SK-N-SH (cell line): Measurements from ENCODE around the gene STIM1. TPM values are rescaled to one million over a fixed set of nuclear protein-coding genes. Genes with fewer than 3 reads are reported as not detected.
"Not testable (repeated sequence)": the region's sequence is repeated elsewhere in the genome, so short reads cannot be mapped to it uniquely, and the experiment has no call there.

Experiments used
- CTCF ChIA-PET: fragments of 300-600, 350-600 bp; formaldehyde crosslinking; extraction: SDS; loops from one replicate; lab custom pipeline; 2021; lab: Yijun Ruan, JAX
- POLR2A ChIA-PET: fragments of 350-600 bp; sonication (Branson Sonifier 250); formaldehyde crosslinking; extraction: SDS; loops from one replicate; lab custom pipeline; 2020; ENCODE audit warnings: antibody characterized with exemption, inconsistent platforms; lab: Yijun Ruan, JAX
- DNase-seq: peaks from one replicate; pipeline ENCODE4 v3.0.0; 2012
- H2AFZ ChIP-seq: fragments of 200-600 bp; sonication (generic); 2 replicates; pipeline ENCODE4 v1.8.1; 2016; ENCODE audit warnings: antibody characterized with exemption, mild to moderate bottlenecking, low read depth
- H3F3A ChIP-seq: fragments of 200-600 bp; sonication (generic); replicated peaks from 2 replicates; pipeline ENCODE3; 2016; ENCODE audit warnings: antibody characterized with exemption, mild to moderate bottlenecking; ENCODE audit not compliant: insufficient read depth
- H3K27ac ChIP-seq, 2 experiments: fragments of 200-500 bp in 1 of 2; fragments of 200-600 bp in 1 of 2; sonication (Bioruptor generic) in 1 of 2; sonication (generic), shearing (Covaris generic) in 1 of 2; 2 replicates each; pipeline versions ENCODE4 v1.5.1 to v1.6.1; 2014 to 2016; ENCODE audit warnings: low read depth in 2 of 2, inconsistent platforms in 1 of 2, low read length in 1 of 2, mild to moderate bottlenecking in 1 of 2, mixed read lengths in 1 of 2
- H3K27me3 ChIP-seq: fragments of 200-600 bp; sonication (generic), shearing (Covaris generic); 2 replicates; pipeline ENCODE4 v1.6.1; 2016; ENCODE audit warnings: mixed run types; ENCODE audit not compliant: insufficient read depth
- H3K36me3 ChIP-seq, 2 experiments: fragments of 200-500 bp in 1 of 2; fragments of 200-600 bp in 1 of 2; sonication (Bioruptor generic) in 1 of 2; sonication (generic) in 1 of 2; replicated peaks in 1 of 2; 2 replicates each; pipeline versions ENCODE3 to v1.5.1; 2014 to 2016; ENCODE audit warnings: low read length in 1 of 2, mild to moderate bottlenecking in 1 of 2; ENCODE audit not compliant: insufficient read depth in 2 of 2, control insufficient read depth in 1 of 2
- H3K4me1 ChIP-seq, 2 experiments: fragments of 200-500 bp in 1 of 2; fragments of 200-600 bp in 1 of 2; sonication (Bioruptor generic) in 1 of 2; sonication (generic), shearing (Covaris generic) in 1 of 2; 2 replicates each; pipeline versions ENCODE4 v1.5.1 to v1.6.1; 2014 to 2016; ENCODE audit warnings: low read depth in 1 of 2, low read length in 1 of 2, mixed run types in 1 of 2; ENCODE audit not compliant: insufficient read depth in 2 of 2, control insufficient read depth in 1 of 2
- H3K4me2 ChIP-seq: fragments of 200-600 bp; sonication (generic), shearing (Covaris generic); 2 replicates; pipeline ENCODE4 v1.6.1; 2017; ENCODE audit warnings: mixed run types
- H3K4me3 ChIP-seq, 2 experiments: fragments of 200-500 bp in 1 of 2; fragments of 200-600 bp in 1 of 2; sonication (Bioruptor generic) in 1 of 2; sonication (generic), shearing (Covaris generic) in 1 of 2; 2 replicates each; pipeline versions ENCODE4 v1.5.1 to v1.8.1; 2014 to 2016; ENCODE audit warnings: low read depth in 2 of 2, inconsistent platforms in 1 of 2, low read length in 1 of 2, mild to moderate bottlenecking in 1 of 2, mixed read lengths in 1 of 2, moderate library complexity in 1 of 2
- H3K79me2 ChIP-seq: fragments of 200-600 bp; sonication (generic); 2 replicates; pipeline ENCODE4 v1.8.1; 2017; ENCODE audit warnings: mild to moderate bottlenecking; ENCODE audit not compliant: insufficient read depth
- H3K9ac ChIP-seq: fragments of 200-600 bp; sonication (generic); 2 replicates; pipeline ENCODE4 v1.6.1; 2017; ENCODE audit warnings: mixed run types
- H3K9me2 ChIP-seq: fragments of 200-600 bp; sonication (generic); 2 replicates; pipeline ENCODE4 v1.6.1; 2017; ENCODE audit warnings: mixed run types
- H3K9me3 ChIP-seq: fragments of 200-600 bp; sonication (generic); 2 replicates; pipeline ENCODE4 v1.6.1; 2017; ENCODE audit warnings: mixed run types, mild to moderate bottlenecking, moderate library complexity
- H4K20me1 ChIP-seq: fragments of 200-600 bp; sonication (generic); 2 replicates; pipeline ENCODE4 v1.6.1; 2017; ENCODE audit warnings: mild to moderate bottlenecking, mixed run types; ENCODE audit not compliant: insufficient read depth
- FOSL2 ChIP-seq: IDR thresholded peaks from 2 replicates; pipeline ENCODE4 v1.4.0; 2012; ENCODE audit warnings: low read depth, mild to moderate bottlenecking, moderate library complexity, borderline replicate concordance
- MXI1 ChIP-seq: IDR thresholded peaks from 2 replicates; pipeline ENCODE4 v1.6.1; 2012; ENCODE audit warnings: mild to moderate bottlenecking, low read depth, low read length, improper control_type of control experiment
- NRF1 ChIP-seq: IDR thresholded peaks from 2 replicates; pipeline ENCODE4 v1.6.1; 2012; ENCODE audit warnings: low read depth, mild to moderate bottlenecking, low read length
- RAD21 ChIP-seq: IDR thresholded peaks from 2 replicates; pipeline ENCODE4 v1.6.1; 2012; ENCODE audit warnings: mild to moderate bottlenecking, low read length
- TEAD4 ChIP-seq: IDR thresholded peaks from 2 replicates; pipeline ENCODE4 v1.4.0; 2012; ENCODE audit warnings: mild to moderate bottlenecking, borderline replicate concordance; ENCODE audit not compliant: insufficient read depth
- WGBS: methylation state at CpG from one replicate; pipeline ENCODE4 v1.1.6; 2017; ENCODE audit warnings: low lambda C conversion rate; 5-methylcytosine and 5-hydroxymethylcytosine counted together
- polyA plus RNA-seq, 3 experiments: library from polyadenylated mRNA; depleted of rRNA; stranded (reverse); fragments of >200 nt; gene quantifications; 2 replicates each; pipeline ENCODE4 v1.2.3, GENCODE V29; 2012
- TF ChIP-seq, protein P1 (sequence below): IDR thresholded peaks from 2 replicates; pipeline ENCODE4; 2012
- TF ChIP-seq, protein P2 (sequence below): fragments of 150-350 bp; IDR thresholded peaks from 2 replicates; pipeline ENCODE4 v1.6.1; 2017; ENCODE audit warnings: antibody characterized with exemption, low read length, low read depth, borderline replicate concordance
- TF ChIP-seq, protein P3 (sequence below): IDR thresholded peaks from 2 replicates; pipeline ENCODE4 v1.6.1; 2012; ENCODE audit warnings: mild to moderate bottlenecking, low read depth, low read length, moderate library complexity
- TF ChIP-seq, protein P4 (sequence below): IDR thresholded peaks from 2 replicates; pipeline ENCODE4 v1.4.0; 2012; ENCODE audit warnings: low read depth, borderline replicate concordance
- TF ChIP-seq, protein P5 (sequence below): fragments of 200-600 bp; sonication (generic); IDR thresholded peaks from 2 replicates; pipeline ENCODE4 v1.6.1; 2017; ENCODE audit warnings: antibody characterized with exemption, mild to moderate bottlenecking, moderate library complexity

STIM1 gene
- polyA plus RNA-seq, 1 of the 3 experiments (the other 2 are of a cell fraction), result 29.5 TPM

DNA sequence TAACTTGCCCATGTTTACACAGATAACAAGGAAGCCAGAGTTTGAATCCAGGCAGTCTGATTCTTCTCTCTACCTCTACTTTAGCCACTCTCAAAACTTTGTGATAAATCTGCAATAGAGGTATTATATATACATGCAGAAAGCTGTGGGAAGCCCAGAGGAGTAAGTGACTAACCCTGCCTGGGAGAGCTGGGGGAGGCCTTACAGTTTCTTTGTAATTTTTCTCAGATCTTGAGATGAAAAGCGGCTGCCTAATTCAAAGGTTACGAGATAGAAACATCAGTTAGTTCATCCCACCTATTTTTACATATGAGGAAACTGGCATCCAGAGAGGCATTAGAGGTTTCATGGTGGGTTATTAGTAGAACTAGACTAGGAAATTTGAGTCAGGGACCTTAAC lies 4.9 kb downstream of the STIM1 start:
- POLR2A ChIA-PET, result no interaction called here
- no peak overlapping the region for H3K4me2 ChIP-seq
- H3K27me3 ChIP-seq, result no peaks in the 10 kb centered on the region
- H3K4me1 ChIP-seq, result peaks cover 22 to 24% of the 10 kb centered on the region in 2 experiments; a peak in 3 of 4 replicates
- no peak overlapping the region for H3K9ac ChIP-seq
- DNase-seq, result no peak
- no peak overlapping the region for H3K27ac ChIP-seq
- H3F3A ChIP-seq, result peaks cover 2% of the 10 kb centered on the region
- H3K36me3 ChIP-seq, result no peaks in the 10 kb centered on the region
- H2AFZ ChIP-seq, result no peak overlapping the region
- TF ChIP-seq TEAD4 (no peak), FOSL2 (no peak)
- TF ChIP-seq, protein P1, sequence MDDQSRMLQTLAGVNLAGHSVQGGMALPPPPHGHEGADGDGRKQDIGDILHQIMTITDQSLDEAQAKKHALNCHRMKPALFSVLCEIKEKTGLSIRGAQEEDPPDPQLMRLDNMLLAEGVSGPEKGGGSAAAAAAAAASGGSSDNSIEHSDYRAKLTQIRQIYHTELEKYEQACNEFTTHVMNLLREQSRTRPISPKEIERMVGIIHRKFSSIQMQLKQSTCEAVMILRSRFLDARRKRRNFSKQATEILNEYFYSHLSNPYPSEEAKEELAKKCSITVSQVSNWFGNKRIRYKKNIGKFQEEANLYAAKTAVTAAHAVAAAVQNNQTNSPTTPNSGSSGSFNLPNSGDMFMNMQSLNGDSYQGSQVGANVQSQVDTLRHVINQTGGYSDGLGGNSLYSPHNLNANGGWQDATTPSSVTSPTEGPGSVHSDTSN, result no peak
- TF ChIP-seq, all 33 proteins: peak for 0
- Histone ChIP-seq H3K9me2 (no peaks in the 10 kb centered on the region), H3K9me3 (no peaks in the 10 kb centered on the region), H4K20me1 (no peaks in the 10 kb centered on the region; the same call in 1 of the 2 replicates), H3K4me3 (no peak overlapping the region), H3K79me2 (peaks cover 62% of the 10 kb centered on the region)
- CTCF ChIA-PET, result interaction anchor here (0.7 to 18.6 kb wide), 3 partner anchors 11 to 209 kb away, joined by 3 to 636 read pairs (median 28); no protein-coding TSS in a partner anchor
- 100% methylated on average over 2 of the region's 2 CpGs for WGBS

DNA sequence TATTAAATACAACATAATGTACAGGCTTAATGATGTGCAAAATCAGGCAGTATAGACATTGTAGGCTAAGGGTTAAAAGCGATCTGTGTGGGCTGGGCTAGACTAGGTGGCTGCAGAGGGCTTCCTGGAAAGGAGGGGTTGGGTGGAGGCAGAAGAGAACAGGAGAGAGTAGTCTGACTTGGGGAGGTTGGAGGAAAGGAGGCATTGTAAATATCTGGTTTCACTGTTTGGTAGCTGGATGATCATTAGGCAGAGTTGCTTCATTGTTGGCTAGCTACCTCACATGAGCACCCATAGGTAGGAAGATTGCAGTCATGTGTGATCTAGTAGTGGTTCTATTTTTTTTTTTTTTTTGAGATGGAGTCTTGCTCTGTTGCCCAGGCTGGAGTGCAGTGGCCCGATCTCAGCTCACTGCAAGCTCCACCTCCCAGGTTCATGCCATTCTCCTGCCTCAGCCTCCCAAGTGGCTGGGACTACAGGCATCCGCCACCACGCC lies 5.5 kb downstream of the STIM1 start:
- H3F3A ChIP-seq, H3K27ac ChIP-seq, H3K27me3 ChIP-seq, H3K9ac ChIP-seq, H3K4me3 ChIP-seq, POLR2A ChIA-PET, H3K36me3 ChIP-seq, H3K9me3 ChIP-seq, H2AFZ ChIP-seq, H3K4me2 ChIP-seq, H3K9me2 ChIP-seq, DNase-seq, H4K20me1 ChIP-seq: not testable (repeated sequence)
- Histone ChIP-seq H3K4me1 (peaks cover 20 to 24% of the 10 kb centered on the region in 2 experiments; a peak in 3 of 4 replicates), H3K79me2 (peaks cover 60% of the 10 kb centered on the region)
- CTCF ChIA-PET, result interaction anchor here (0.7 to 18.6 kb wide), 3 partner anchors 12 to 209 kb away, joined by 3 to 636 read pairs (median 28); no protein-coding TSS in a partner anchor
- 92% methylated on average over 4 of the region's 4 CpGs for WGBS

DNA sequence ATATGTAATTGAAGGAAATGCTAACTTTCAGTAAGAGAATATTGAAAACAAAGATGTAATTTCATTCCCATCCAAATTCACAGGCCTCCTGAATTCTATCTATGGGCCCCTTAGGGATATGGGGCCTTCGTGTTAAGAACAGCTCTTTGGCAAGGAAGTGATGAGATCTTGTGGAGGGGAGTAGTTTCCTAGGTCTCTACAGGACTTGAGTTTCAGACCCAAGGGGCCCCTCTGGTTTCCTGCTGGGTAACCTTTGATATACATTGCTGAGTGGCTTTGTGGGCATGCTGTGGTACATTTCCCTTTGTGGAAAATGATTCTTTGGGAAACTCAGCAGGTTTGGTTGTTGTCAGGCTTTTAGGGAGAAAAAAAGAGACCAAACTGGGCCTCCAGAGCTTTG lies 6.2 kb downstream of the STIM1 start:
- H3F3A ChIP-seq, result peaks cover 5% of the 10 kb centered on the region
- H3K9ac ChIP-seq, result no peak overlapping the region
- H3K4me1 ChIP-seq, result peaks cover 13 to 24% of the 10 kb centered on the region in 2 experiments; a peak in 3 of 4 replicates
- DNase-seq, result no peak
- H3K36me3 ChIP-seq, result no peaks in the 10 kb centered on the region
- H3K9me3 ChIP-seq, result no peaks in the 10 kb centered on the region
- H4K20me1 ChIP-seq, result no peaks in the 10 kb centered on the region; the same call in 1 of the 2 replicates
- no peak overlapping the region for H3K4me2 ChIP-seq
- 83% methylated on average over 1 of the region's 1 CpG for WGBS
- H3K27ac ChIP-seq, result no peak overlapping the region
- H3K27me3 ChIP-seq, result no peaks in the 10 kb centered on the region
- no peak overlapping the region for H2AFZ ChIP-seq
- POLR2A ChIA-PET, result no interaction called here
- CTCF ChIA-PET, result interaction anchor here (0.7 kb wide), 1 partner anchor 93 kb away, joined by 3 read pairs; no protein-coding TSS in a partner anchor
- H3K4me3 ChIP-seq, result no peak overlapping the region
- H3K9me2 ChIP-seq, result no peaks in the 10 kb centered on the region
- peaks cover 52% of the 10 kb centered on the region for H3K79me2 ChIP-seq
- TF ChIP-seq, protein P2, sequence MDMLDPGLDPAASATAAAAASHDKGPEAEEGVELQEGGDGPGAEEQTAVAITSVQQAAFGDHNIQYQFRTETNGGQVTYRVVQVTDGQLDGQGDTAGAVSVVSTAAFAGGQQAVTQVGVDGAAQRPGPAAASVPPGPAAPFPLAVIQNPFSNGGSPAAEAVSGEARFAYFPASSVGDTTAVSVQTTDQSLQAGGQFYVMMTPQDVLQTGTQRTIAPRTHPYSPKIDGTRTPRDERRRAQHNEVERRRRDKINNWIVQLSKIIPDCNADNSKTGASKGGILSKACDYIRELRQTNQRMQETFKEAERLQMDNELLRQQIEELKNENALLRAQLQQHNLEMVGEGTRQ, result no peak
- TF ChIP-seq NRF1 (no peak), RAD21 (no peak), MXI1 (no peak)
- TF ChIP-seq, protein P3, sequence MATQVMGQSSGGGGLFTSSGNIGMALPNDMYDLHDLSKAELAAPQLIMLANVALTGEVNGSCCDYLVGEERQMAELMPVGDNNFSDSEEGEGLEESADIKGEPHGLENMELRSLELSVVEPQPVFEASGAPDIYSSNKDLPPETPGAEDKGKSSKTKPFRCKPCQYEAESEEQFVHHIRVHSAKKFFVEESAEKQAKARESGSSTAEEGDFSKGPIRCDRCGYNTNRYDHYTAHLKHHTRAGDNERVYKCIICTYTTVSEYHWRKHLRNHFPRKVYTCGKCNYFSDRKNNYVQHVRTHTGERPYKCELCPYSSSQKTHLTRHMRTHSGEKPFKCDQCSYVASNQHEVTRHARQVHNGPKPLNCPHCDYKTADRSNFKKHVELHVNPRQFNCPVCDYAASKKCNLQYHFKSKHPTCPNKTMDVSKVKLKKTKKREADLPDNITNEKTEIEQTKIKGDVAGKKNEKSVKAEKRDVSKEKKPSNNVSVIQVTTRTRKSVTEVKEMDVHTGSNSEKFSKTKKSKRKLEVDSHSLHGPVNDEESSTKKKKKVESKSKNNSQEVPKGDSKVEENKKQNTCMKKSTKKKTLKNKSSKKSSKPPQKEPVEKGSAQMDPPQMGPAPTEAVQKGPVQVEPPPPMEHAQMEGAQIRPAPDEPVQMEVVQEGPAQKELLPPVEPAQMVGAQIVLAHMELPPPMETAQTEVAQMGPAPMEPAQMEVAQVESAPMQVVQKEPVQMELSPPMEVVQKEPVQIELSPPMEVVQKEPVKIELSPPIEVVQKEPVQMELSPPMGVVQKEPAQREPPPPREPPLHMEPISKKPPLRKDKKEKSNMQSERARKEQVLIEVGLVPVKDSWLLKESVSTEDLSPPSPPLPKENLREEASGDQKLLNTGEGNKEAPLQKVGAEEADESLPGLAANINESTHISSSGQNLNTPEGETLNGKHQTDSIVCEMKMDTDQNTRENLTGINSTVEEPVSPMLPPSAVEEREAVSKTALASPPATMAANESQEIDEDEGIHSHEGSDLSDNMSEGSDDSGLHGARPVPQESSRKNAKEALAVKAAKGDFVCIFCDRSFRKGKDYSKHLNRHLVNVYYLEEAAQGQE, result no peak
- TF ChIP-seq, protein P4, sequence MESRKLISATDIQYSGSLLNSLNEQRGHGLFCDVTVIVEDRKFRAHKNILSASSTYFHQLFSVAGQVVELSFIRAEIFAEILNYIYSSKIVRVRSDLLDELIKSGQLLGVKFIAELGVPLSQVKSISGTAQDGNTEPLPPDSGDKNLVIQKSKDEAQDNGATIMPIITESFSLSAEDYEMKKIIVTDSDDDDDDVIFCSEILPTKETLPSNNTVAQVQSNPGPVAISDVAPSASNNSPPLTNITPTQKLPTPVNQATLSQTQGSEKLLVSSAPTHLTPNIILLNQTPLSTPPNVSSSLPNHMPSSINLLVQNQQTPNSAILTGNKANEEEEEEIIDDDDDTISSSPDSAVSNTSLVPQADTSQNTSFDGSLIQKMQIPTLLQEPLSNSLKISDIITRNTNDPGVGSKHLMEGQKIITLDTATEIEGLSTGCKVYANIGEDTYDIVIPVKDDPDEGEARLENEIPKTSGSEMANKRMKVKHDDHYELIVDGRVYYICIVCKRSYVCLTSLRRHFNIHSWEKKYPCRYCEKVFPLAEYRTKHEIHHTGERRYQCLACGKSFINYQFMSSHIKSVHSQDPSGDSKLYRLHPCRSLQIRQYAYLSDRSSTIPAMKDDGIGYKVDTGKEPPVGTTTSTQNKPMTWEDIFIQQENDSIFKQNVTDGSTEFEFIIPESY, result no peak
- TF ChIP-seq, protein P5, sequence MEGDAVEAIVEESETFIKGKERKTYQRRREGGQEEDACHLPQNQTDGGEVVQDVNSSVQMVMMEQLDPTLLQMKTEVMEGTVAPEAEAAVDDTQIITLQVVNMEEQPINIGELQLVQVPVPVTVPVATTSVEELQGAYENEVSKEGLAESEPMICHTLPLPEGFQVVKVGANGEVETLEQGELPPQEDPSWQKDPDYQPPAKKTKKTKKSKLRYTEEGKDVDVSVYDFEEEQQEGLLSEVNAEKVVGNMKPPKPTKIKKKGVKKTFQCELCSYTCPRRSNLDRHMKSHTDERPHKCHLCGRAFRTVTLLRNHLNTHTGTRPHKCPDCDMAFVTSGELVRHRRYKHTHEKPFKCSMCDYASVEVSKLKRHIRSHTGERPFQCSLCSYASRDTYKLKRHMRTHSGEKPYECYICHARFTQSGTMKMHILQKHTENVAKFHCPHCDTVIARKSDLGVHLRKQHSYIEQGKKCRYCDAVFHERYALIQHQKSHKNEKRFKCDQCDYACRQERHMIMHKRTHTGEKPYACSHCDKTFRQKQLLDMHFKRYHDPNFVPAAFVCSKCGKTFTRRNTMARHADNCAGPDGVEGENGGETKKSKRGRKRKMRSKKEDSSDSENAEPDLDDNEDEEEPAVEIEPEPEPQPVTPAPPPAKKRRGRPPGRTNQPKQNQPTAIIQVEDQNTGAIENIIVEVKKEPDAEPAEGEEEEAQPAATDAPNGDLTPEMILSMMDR, result no peak
